Stimulated activated CD4-positive, alpha-beta T cell treated with anti-CD3 and anti-CD28 coated beads, Interleukin-15, amount 100 ng/mL, for 24 hours (primary cell): ENCODE results near the gene KANK4.

Source experiments
- DNase-seq: peaks from one replicate; pipeline ENCODE4 v3.0.0-alpha.2; 2020

KANK4 gene

GRCh38 chr1:62196086-62196690, 123.0 kb downstream of the KANK4 start:
- DNase-seq = no peak

- peak; percentile 5 for DNase-seq
Observed at GRCh38 chr1:62194651-62195544, 124.3 kb downstream of the KANK4 start, which contains the start of gene L1TD1. L1TD1 (plus strand) TSS chr1:62194849; CDS start chr1:62206629, 11,780 bp downstream.

- no peak for DNase-seq
Observed at GRCh38 chr1:62188111-62188510, 131.1 kb downstream of the KANK4 start.

GRCh38 chr1:62187548-62187947, 131.7 kb downstream of the KANK4 start:
- DNase-seq = no peak
